Measurements from ENCODE around the gene TMEM100.
A peak's percentile ranks its signal among the peaks of the same experiment; 100 is the strongest.

TMEM100 gene, protein sequence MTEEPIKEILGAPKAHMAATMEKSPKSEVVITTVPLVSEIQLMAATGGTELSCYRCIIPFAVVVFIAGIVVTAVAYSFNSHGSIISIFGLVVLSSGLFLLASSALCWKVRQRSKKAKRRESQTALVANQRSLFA

DNA sequence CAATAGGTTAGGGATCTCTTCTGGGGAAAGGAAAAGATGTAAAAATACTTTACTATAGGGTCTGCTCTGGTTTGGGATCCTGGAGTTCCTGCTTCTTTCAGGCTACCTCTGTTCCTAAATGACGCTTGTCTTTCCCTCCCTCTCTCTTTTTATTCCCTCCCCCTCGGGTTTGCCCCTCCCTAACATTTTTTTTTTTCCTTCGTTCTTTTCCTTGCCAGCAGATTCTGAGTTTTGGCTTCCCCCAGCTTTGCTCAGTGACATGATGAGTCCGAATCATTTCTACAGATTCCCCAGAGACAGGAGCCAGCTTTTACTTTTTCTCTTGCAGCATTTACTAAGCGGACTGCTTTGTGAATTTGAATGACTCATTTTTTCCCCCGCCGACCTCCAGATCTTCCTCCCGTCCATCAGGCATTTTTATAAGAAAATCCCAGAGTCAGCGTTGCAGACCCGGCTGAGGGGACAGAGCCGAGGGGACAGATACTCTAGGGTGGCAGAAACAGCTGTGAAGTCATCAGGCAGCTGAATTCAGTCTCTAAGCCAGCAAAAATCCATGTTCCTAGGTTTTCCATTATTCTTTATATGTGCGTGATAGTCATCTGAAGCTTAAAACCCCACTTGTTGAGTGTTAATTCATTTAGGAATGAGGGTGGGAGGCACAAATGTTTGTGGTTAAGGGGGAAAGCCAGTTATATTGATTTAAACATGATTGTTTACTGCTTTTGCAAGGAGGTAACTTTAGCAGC, at the start of gene TMEM100:
Gene TMEM100, minus strand, starts transcription at position 123 of the 746 bp plus-strand sequence. CDS start 1,794 bp downstream, outside the sequence.
- DNase-seq (ENCODE audit: low read depth in 2 of 2): no peak

DNA sequence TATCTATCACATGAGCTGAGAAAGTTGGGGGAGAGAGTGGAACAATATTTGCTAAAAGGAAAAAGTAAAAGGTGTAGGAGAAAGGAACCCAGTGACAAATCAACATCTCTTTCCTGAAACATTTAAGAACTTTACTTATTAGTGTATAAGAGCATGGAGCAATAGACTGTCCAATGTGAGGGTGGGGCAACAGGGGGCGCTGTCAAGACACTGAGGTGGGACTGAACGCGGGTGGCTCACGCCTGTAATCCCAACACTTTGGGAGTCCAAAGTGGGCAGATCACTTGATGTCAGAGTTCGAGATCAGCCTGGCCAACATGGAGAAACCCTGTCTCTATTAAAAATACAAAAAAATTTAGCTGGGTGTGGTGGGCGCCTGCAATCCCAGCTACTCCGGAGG, 49.4 kb upstream of the TMEM100 start:
- no peak for DNase-seq (ENCODE audit: low read depth in 2 of 2)

DNA sequence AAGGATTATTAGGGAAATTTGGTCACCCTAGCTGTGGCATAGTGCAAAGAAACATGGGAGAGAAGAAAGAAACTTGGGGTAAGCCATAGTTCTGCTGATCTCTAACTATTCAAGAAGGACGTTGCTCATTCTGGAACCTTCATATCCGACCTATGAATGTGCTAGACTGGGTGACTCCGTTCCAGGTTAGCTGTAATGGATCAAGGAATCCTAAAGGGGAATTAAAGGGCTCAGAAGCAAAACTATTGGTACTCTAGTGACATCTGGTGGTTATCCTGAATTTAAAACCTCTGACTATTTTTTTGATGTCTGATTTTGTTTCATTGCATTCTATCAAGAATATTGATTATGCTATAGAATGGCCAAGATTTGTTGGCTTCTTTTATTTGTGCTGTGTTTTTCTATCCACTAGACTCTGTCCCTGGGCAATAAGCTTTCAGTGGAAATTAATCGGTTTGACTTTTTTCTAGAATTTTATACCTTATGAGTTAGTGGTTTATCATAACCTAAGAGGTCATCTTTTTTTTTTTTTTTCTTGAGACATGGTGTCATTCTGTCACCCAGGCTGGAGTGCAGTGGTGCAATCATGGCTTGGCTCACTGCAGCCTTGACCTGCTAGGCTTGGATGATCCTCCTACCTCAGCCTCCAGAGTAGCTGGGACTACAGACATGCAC, 47.7 kb upstream of the TMEM100 start:
- no peak for DNase-seq (ENCODE audit: low read depth in 2 of 2)

DNA sequence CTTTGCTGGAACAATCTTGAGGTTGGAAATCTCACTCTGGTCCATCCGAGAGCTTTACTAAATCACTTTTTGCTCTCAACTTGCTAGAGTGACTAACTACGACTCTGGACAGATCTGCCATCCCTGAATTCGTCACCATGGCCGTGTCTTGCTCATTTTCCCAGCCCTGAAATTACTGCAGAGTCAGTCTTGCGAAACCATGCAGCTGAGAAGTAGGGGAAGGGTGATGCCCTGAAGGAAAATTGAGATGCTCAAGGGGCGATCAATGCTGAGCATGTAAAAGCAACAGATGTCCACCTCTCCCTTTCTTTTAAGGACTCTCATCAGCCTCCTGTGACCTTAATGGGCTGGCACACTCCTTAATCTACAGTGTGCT, 46.9 kb upstream of the TMEM100 start:
- no peak for DNase-seq (ENCODE audit: low read depth in 2 of 2)

DNA sequence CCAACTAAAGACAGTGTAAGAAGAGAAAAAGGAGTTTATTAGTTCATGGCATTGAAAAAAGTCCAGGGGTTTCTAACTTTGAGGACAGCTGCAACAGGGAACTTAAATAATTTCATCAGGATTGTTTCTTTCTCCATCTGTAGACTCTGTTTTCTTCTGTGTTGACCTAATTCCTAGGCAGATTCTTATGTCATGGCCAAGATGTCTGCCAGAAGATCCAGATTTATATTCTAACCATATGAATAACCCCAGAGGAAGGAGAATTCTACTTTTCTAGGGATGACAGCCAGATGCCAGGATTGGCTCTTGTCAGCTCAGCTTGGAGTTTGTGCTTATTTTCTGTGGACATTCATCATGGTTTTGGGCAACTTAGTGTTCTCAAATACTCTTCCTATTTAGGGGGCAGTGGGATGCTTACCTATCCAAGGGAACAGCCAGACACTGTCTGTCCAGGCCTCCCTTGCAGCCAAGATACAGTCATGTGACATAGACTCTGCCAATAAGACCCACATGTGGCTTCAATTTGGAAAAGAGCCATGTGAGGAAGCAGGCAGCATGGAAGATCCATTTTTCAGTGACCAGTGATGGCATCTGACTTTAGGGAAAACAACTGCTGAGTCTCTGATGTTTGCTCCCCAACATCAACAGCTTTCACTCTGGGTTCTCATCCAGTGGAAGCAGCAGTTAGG, 46.4 kb upstream of the TMEM100 start:
- DNase-seq (ENCODE audit: low read depth in 2 of 2): no peak

DNA sequence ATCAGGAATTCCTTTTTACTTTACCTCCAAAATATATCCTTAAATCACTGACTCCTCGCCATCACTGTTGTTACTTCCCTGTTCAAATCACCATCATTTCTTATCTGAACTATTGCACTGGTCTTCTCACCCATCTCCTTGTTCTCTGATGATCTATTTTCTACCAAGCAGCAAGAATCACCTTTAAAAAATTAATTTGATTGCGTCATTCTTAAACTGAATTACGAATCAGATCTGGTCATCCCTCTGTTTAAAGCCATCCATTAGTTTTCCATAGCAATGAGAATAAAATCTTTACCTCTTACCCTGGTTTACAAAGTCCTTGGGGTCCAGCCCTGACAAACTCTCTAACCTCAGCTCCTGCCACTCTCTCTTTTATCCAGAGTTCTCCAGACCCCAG, 42.8 kb upstream of the TMEM100 start:
- no peak for DNase-seq (ENCODE audit: low read depth in 2 of 2)

DNA sequence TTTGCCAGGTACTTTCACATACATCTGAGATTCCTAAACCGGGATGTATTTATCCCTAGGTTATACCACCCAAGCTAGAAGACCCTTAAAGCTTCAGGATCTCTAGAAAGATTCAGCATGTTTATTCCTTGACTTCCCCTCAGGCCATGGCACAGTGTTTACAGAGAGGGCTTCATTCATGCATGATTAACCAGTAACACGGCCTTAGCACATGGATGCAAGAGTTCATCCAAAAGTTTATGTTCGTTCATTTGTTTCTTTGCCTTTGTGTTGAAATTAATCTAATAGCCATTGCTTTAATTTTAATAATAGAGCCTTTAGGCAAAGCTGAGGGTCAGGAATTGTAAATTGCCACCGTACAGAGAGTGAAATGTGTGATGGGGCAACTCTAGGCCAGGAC, 41.9 kb upstream of the TMEM100 start:
- DNase-seq (ENCODE audit: low read depth in 2 of 2): no peak

DNA sequence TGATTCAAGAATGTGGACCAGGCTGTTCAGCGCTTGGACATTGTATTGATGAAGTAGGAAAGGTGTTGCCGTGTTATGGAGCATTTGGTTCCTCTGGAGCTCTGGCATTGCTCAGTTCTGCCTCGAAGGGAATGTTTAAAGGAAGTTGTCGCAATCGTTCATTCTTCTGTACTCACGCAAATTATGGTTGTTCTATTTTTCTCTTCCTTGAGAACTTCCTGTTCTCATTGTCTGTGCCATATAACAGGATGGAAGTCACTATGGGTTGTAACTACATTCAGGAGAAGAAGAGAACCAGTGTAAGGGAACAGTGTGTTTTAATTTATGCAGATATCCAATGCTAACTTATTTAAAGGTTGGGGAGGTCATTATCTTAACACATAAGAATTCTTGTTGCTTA, 41.2 kb upstream of the TMEM100 start:
- DNase-seq (ENCODE audit: low read depth in 2 of 2): no peak

DNA sequence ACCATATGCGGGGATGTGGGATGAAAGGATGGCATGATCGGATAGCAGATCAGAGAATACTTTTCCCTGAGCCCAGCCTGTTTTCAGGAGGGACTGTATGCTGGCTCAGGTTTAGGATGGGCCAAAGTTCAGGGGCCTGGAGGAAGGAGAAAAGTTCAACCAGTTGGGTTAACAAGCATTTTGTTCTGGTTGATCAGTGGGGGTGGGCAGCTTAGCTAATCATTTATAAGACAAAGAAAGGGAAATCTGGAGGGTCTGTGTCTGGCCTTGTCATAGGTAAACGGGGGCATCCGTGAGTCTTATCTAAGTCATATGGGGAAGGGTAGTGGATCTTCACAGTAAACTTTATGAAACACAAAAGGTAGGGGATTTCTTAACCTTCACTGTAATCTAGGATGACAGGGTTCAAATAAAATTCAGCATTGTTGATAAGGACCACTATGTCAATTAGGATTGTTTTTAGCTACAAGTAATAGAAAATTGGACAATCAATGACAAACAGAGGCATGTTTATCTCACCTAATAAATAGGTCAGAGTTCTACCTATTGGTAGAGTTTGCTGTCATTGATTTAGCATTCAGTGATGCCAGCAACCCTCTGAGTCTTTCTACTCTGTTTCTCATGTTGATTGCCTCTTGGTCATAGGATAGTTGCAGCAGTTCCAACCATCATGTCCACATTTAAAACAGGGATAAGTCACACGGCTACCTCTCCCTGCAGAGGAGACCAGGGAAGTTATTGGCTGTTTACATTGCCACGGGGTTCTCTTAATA, 39.6 kb upstream of the TMEM100 start:
- DNase-seq (ENCODE audit: low read depth in 2 of 2): no peak

DNA sequence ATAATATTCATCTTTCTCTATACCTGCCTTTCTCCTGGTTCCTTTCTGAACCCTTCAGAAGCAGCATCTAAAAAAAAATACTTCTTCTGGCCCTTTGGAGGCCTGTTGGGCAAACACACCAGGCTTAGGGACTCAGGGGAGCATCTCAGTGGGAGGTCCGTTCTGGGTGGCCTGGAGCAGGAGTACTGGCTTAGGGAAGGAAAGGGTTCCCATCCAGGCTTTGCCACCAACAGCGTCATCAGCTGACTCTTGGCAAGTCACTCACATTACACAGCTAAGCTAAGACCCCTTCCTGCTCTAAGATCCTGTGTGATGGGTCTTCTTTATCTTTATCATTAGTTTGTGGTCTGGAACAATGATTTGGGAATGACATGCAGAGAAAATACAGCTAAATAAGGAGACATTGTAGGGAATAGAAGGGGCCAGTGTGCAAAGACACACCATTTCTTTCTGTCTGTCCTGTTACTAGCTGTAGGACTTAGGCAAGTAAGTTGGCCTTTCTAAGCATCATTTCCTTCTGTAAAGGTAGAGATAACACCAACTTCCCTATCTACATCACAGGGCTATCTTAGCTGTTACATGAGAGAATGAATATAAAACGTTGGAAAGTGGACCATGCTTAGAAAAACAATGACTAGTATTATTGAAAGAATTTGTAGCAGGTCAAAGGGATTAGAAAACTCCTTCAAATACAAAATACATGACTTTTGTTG, 38.1 kb upstream of the TMEM100 start:
- DNase-seq (ENCODE audit: low read depth in 2 of 2): no peak

DNA sequence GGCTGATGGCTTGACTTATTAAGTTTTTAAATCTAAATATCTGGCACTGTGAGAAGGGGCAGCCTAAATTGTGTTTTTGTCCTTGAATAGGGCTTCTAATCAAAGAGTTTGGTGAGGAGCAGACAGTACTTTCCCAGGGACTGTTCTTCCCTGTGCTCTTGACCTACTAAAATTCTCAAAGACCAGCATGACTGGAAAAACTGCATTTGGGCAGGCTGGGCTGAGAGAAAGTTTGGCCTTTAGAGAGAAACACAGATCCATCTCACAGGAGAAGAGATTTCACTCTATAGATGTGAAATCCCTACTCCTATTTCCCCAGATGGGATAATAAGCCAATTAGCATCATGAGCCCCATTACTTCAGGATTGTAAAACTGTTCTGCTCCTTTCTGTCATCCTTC, 35.5 kb upstream of the TMEM100 start:
- DNase-seq (ENCODE audit: low read depth in 2 of 2): no peak

DNA sequence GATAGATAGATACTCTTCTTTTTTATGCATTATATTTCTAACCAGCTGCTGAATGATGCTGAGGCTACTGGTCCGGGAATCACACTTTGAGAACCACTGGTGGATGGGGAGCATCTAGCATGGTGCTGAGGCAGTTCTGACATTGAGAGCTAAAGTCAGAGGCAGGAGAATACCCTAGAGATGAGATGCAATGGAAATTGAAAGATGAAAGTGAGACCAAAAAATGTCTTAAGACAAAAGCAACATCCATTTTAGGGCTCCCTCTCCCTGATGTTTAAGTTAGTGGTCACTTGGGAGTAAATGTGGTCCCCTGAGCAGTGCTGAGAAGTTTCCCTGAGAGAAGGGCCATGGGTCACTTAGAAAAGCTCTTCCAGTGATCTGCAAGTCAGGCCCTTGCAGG, 35.0 kb upstream of the TMEM100 start:
- no peak for DNase-seq (ENCODE audit: low read depth in 2 of 2)

DNA sequence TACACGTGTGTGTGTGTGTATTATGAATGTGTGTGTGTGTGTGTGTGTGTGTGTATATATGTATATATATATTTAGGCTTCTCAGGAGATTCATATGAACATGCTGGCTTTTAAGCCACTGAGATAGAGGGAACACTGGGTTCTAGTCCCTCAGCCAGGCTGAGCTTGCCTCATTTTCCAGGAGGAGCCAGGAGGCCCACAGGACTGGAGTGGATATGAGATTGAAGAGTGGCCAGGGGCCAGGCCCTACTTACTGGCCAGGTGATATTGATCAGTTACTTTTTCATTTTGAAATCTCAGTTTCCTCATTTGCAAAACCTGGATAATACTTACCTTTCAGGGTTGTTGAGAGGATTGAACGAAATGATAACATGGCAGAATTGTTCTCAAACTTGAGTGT, 34.0 kb upstream of the TMEM100 start:
- no peak for DNase-seq (ENCODE audit: low read depth in 2 of 2)

DNA sequence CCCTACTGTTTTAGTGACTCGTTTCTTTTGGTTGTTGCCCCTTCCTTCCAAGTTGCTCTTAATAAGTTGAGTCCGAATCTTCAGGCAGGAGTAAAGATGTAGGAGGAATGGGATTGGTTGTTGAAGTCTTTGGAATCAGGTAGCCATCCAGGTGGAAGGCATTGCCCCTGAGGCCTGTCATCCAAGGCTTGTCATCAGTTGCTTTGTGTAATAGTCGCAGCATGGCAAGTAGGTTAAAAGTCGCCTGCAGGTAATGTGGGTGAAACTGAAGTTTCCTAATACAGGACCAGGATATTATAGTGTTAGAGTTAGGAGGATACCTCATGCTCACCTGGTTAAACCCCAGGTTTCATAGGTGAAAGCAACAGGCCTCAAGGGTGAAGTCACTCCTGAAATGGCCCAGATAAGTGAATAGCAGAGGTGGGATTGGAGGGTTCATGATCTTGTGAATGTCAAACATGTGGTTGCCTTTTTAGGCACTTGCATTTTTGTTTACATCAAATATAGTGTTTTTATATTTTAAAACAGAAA, 29.1 kb upstream of the TMEM100 start:
- DNase-seq (ENCODE audit: low read depth in 2 of 2): no peak

DNA sequence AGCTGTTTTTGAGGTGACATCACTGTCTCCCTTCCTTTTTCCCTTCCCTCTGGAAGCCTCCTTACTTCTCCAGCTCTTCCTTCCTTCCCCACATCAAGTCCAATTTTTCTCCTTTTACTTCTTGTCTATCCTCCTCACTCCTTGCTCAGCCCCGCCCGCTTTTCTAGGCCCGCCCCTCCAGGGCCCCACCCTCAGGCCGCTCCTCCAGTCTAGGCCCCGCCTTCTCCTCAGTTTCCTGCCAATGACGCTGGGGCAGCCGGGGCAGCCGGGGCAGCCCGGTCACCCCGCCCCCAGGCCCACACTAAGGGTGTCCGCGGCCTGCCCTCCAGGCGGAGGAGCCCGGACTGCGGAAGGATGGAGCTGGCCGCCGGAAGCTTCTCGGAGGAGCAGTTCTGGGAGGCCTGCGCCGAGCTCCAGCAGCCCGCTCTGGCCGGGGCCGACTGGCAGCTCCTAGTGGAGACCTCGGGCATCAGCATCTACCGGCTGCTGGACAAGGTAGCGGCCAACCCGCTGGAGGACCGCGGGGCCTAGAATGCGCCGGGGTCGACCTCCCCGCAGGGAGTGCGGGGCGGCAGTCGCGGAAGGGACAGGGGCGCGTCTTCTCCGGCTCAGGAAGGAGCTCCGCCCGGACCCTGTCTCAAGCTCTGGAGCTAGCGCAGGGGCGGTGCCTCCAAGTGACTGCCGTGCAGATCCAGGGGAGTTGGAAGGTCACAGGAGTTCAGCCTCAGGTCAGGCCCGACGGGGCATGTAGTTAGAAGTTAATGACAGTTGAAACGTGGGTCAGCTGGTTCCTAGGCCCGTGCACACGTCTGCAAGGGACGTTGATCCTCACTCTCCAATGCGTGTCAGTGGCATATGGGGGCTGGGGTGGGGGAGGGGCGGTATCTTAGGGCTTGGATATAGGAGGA, 28.3 kb upstream of the TMEM100 start, which contains the start of gene PCTP:
Gene PCTP, plus strand, starts transcription at position 302 of the 908 bp plus-strand sequence. Its CDS starts 53 bp downstream, at position 355.
- DNase-seq (ENCODE audit: low read depth in 2 of 2): peak; percentile 36 to 78

DNA sequence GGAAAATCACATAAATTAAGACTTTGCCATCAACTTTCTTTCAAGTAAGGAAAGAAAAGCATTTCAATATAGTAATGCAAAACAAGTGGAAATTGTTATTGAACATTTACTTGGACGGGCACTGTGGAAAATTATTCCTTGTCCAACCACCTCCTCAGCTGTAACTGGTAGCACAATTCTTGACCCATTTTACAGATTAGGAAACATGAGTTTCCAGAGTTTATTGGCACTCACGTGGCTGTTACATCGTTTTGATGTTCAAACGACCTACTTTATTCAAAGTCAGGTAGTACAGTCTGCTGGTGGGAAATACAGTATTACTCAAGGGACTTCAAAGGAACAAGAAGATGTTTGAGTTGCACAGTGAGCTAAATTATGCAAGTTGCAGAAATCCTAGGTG, 27.3 kb upstream of the TMEM100 start:
- DNase-seq (ENCODE audit: low read depth in 2 of 2): no peak

DNA sequence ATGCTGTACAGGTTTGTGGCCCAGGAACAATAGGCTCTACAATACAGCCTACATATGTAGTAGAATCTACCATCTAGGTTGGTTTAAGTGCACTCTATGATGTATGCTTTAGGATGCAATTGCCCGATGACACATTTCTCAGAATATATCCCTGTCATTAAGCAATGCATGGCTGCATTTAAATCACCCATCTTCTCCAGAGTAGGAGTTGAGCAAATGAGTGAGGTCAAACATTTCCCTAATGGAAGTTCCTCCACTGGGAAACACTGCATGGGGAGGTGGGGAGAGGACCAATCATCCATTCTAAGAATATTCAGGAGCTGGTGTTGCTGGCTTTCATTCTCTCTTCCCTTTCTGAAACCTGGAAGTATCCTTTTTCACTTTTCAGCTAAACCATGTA, 26.2 kb upstream of the TMEM100 start:
- no peak for DNase-seq (ENCODE audit: low read depth in 2 of 2)

DNA sequence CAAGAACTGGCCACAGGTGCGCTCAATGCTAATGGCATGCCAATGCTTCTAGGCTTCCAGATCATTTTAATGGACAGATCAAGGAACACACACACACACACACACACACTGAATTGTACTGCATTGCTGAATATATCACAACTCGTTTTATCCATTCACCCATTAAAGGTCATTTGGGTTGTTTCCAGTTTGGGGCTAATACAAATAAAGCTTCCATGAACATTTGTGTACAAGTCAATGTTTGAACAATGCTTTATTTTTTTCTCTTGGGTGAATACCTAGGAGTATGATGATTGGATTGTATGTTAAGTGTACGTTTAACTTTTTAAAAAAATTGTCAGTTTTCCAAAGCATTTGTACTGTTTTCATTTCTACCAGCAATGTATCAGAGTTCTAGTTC, 24.5 kb upstream of the TMEM100 start:
- DNase-seq (ENCODE audit: low read depth in 2 of 2): no peak

DNA sequence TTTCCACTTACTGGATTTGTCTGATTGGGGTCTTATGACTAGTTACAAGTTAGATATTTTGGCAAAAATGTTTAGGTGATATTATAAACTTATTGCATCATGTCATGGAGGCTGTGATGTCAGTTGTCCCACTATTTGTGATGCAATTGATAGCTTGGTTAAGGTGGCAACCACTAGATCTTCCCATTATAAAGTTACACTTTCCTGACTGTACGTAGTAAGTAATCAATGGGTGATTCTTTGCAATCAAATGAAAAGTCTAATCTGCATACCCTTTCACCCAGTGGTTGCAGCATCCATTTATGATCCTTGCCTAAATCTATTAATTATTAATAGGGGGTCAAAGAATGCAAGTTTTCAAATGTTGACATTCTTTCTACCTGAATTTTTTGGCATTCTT, 23.8 kb upstream of the TMEM100 start:
- no peak for DNase-seq (ENCODE audit: low read depth in 2 of 2)

DNA sequence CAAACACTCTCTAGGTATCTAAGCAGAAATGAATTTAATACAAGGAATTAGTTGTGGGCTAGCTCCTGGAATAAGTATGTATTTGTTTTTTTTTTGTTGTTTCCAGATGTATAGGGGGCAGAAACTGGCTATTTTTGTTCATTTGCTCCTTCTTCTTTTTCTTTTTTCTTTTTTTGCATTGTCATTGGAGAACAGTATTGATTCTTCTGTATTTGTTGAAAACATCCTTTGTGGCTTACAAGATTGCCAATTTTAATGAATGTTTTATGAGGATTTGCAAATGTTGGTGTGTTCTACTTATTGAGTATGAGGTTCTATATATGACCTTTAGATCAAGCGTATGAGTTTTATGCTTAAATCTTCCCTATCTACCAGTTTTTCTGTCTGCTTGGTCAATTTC, 22.6 kb upstream of the TMEM100 start:
- no peak for DNase-seq (ENCODE audit: low read depth in 2 of 2)

All from stimulated activated CD4-positive, alpha-beta T cell treated with anti-CD3 and anti-CD28 coated beads, Interleukin-1b, Interleukin-23, amount 100 ng/mL, for 1 hour (primary cell).